K562 (cell line): ENCODE results near the gene EEFSEC. TPM values are rescaled to one million over a fixed set of nuclear protein-coding genes. Genes with fewer than 3 reads are reported as not detected.

Experiments
- ATAC-seq: fragments of 200-7000 bp; cut with Tn5 transposase; 3 replicates; pipeline ENCODE4 v1.9.1; 2020; ENCODE audit warnings: moderate library complexity
- BruUV-seq: library from RNA; stranded (reverse); fragments of 400-500 nt; replicated peaks from 2 replicates; lab custom pipeline; 2021; lab: Mats Ljungman, UMichigan
- CTCF ChIA-PET: fragments of 300-600 bp; formaldehyde crosslinking; extraction: SDS; loops from one replicate; lab custom pipeline; 2021; ENCODE audit warnings: low intra/inter-chr PET ratio; lab: Yijun Ruan, JAX
- POLR2A ChIA-PET: fragments of 300-600, 350-650 bp; sonication (Branson Sonifier 250); formaldehyde crosslinking; extraction: SDS; loops from one replicate; lab custom pipeline; 2021; ENCODE audit warnings: antibody characterized with exemption, inconsistent platforms; lab: Yijun Ruan, JAX
- DNase-seq, 4 experiments: peaks; one replicate each; pipeline versions ENCODE4 v3.0.0 to v3.0.0-alpha.2; 2011 to 2018; ENCODE audit warnings: low spot score in 3 of 4, mixed read lengths in 3 of 4; ENCODE audit errors: extremely low read depth in 1 of 4
- FAIRE-seq: peaks from 2 replicates; lab custom pipeline; 2011; peaks lifted over from hg19 to GRCh38; lab: Jason Lieb, UNC
- H2AFZ ChIP-seq: 2 replicates; pipeline ENCODE4 v1.6.0; 2011; ENCODE audit warnings: low read depth, low read length, control low read depth, inconsistent platforms
- H3K27ac ChIP-seq: fragments of 200-600 bp; 3 replicates; pipeline ENCODE4 v1.8.0; 2011; ENCODE audit warnings: low read depth, mild to moderate bottlenecking, control low read depth, inconsistent platforms, low read length, moderate library complexity, mixed read lengths; ENCODE audit errors: extremely low read depth
- H3K27me3 ChIP-seq, 2 experiments: fragments of 300-600 bp in 1 of 2; 2 replicates in 1 of 2; 3 replicates in 1 of 2; pipeline versions ENCODE4 v1.6.0 to v1.8.0; 2011; ENCODE audit warnings: inconsistent platforms in 2 of 2, low read length in 2 of 2, mild to moderate bottlenecking in 1 of 2, mixed read lengths in 1 of 2, moderate library complexity in 1 of 2; ENCODE audit not compliant: control insufficient read depth in 2 of 2, insufficient read depth in 2 of 2
- H3K36me3 ChIP-seq: fragments of 300-600 bp; 3 replicates; pipeline ENCODE4 v1.8.0; 2011; ENCODE audit warnings: mild to moderate bottlenecking, low read length, inconsistent platforms; ENCODE audit not compliant: control insufficient read depth, insufficient read depth
- H3K4me1 ChIP-seq, 2 experiments: fragments of 200-600 bp in 1 of 2; replicated peaks in 1 of 2; 2 replicates in 1 of 2; 3 replicates in 1 of 2; pipeline versions ENCODE4 v1.5.1 to v1.8.0; 2011; ENCODE audit warnings: inconsistent platforms in 2 of 2, low read length in 2 of 2, mild to moderate bottlenecking in 1 of 2, mixed read lengths in 1 of 2, moderate library complexity in 1 of 2; ENCODE audit not compliant: control insufficient read depth in 2 of 2, insufficient read depth in 2 of 2
- H3K4me2 ChIP-seq: 2 replicates; pipeline ENCODE4 v1.6.1; 2011; ENCODE audit warnings: low read length, control low read depth, inconsistent platforms, mixed read lengths; ENCODE audit not compliant: insufficient read depth
- H3K4me3 ChIP-seq: fragments of 200-600 bp; sonication (generic), shearing (Covaris generic); 2 replicates; pipeline ENCODE4 v1.5.1; 2016; ENCODE audit warnings: control low read depth, inconsistent platforms
- H3K79me2 ChIP-seq: fragments of 200-600 bp; 3 replicates; pipeline ENCODE4 v1.8.0; 2011; ENCODE audit warnings: low read length, inconsistent platforms; ENCODE audit not compliant: control insufficient read depth, insufficient read depth
- H3K9ac ChIP-seq, 2 experiments: 2 replicates each; pipeline versions ENCODE4 v1.6.0 to v1.6.1; 2011; ENCODE audit warnings: low read depth in 2 of 2, low read length in 2 of 2, control low read depth in 1 of 2, inconsistent platforms in 1 of 2, mild to moderate bottlenecking in 1 of 2, mixed read lengths in 1 of 2; ENCODE audit not compliant: insufficient read depth in 1 of 2
- H3K9me1 ChIP-seq: one replicate; pipeline ENCODE4 v1.6.0; 2011; ENCODE audit warnings: inconsistent platforms, mild to moderate bottlenecking, low read length, moderate library complexity; ENCODE audit not compliant: control insufficient read depth, insufficient read depth
- H3K9me3 ChIP-seq: replicated peaks from 2 replicates; pipeline ENCODE4 v1.5.1; 2011; ENCODE audit warnings: low read depth, low read length, inconsistent platforms; ENCODE audit not compliant: control insufficient read depth, insufficient read depth
- H4K20me1 ChIP-seq: replicated peaks from 2 replicates; pipeline ENCODE4 v1.6.1; 2011; ENCODE audit warnings: low read length, inconsistent platforms, mixed read lengths; ENCODE audit not compliant: control insufficient read depth, insufficient read depth
- MLLT1 ChIP-seq, 2 experiments: fragments of 450-650 bp; IDR thresholded peaks; 2 replicates each; pipeline ENCODE4 v1.6.1; 2016
- PBX2 ChIP-seq, 2 experiments: IDR thresholded peaks in 1 of 2; conservative IDR thresholded peaks in 1 of 2; 2 replicates each; pipeline ENCODE4 v1.6.1; 2016; ENCODE audit warnings: low read depth in 2 of 2, mild to moderate bottlenecking in 1 of 2, missing compliant biosample characterization in 1 of 2, missing genetic modification characterization in 1 of 2, moderate library complexity in 1 of 2
- SPI1 ChIP-seq: IDR thresholded peaks from 2 replicates; pipeline ENCODE4 v1.6.1; 2011; ENCODE audit warnings: low read depth, low read length, control low read depth, borderline replicate concordance
- THRAP3 ChIP-seq: fragments of 450-650 bp; IDR thresholded peaks from 2 replicates; pipeline ENCODE4 v1.6.1; 2016; ENCODE audit warnings: mild to moderate bottlenecking, inconsistent platforms, borderline replicate concordance
- UBTF ChIP-seq, 2 experiments: IDR thresholded peaks; 2 replicates each; pipeline ENCODE4 v1.6.1; 2012; ENCODE audit warnings: improper control_type of control experiment in 2 of 2, low read depth in 2 of 2, low read length in 2 of 2, borderline replicate concordance in 1 of 2
- ZNF41 ChIP-seq: fragments of 250-450 bp; sonication (Bioruptor Pico); conservative IDR thresholded peaks from 2 replicates; pipeline ENCODE4 v1.4.0; 2020; ENCODE audit warnings: mild to moderate bottlenecking
- WGBS: fragments of 100-300 bp; shearing (Covaris generic); methylation state at CpG from one replicate; pipeline ENCODE4 v1.1.6; 2016; ENCODE audit warnings: low coverage, mixed read lengths; ENCODE audit not compliant: insufficient coverage; ENCODE audit errors: missing lambda C conversion rate; 5-methylcytosine and 5-hydroxymethylcytosine counted together
- in situ Hi-C: fragments of 300-500 bp; cut with MboI; formaldehyde crosslinking; loops from 4 replicates; pipeline ENCODE4 v1.15.0; 2018; ENCODE audit warnings: inconsistent platforms, mixed read lengths
- intact Hi-C: fragments of 100-400 bp; cut with micrococcal nuclease; formaldehyde crosslinking; loops from 2 replicates; pipeline ENCODE4 v1.14.2; 2022
- polyA plus RNA-seq, 8 experiments: library from polyadenylated mRNA; depleted of rRNA in 4 of 8; stranded (reverse) in 5 of 8; unstranded in 3 of 8; fragments of >200 nt; fragmentation: Nextera tagmentation in 2 of 8; fragmentation: Illumina TruSeq in 1 of 8; extraction: Ambion mirVana in 2 of 8; extraction: Trizol in 1 of 8; gene quantifications; 2 replicates each; pipeline versions ENCODE4 v1.2.1 to v1.2.3, GENCODE V29; 2011 to 2014; ENCODE audit warnings: inconsistent platforms in 1 of 8, missing spikeins in 1 of 8
- total RNA-seq, 7 experiments: library from RNA; depleted of rRNA in 6 of 7; stranded (reverse); fragments of >200 nt in 6 of 7; fragmentation: Illumina TruSeq in 2 of 7; extraction: Trizol in 2 of 7; gene quantifications; 2 replicates each; pipeline versions ENCODE4 v1.2.1 to v1.2.3, GENCODE V29; 2011 to 2021; ENCODE audit warnings: low replicate concordance in 1 of 7

The EEFSEC gene
- total and polyA plus RNA-seq, 9 of the 15 experiments (the other 6 are each of a cell fraction or from before 2014, with no cell fraction given) = 0.35 to 11.8 (median 7.7) TPM

GRCh38 chr3:128309026-128309425 lies 155.7 kb downstream of the EEFSEC start:
- DNase-seq (no peak), FAIRE-seq (no peak), ATAC-seq (no peak)
- no peak overlapping the region for H3K9ac ChIP-seq
- ChIA-PET CTCF (no interaction called here), POLR2A (interaction anchor here (0.6 to 2.4 kb wide), 2 partner anchors 11 to 196 kb away, joined by 3 to 9 read pairs; no protein-coding TSS in a partner anchor)
- no peak overlapping the region for H3K4me2 ChIP-seq
- no peaks in the 10 kb centered on the region for H3K9me3 ChIP-seq
- H3K79me2 ChIP-seq = no peaks in the 10 kb centered on the region
- no peaks in the 10 kb centered on the region for H3K36me3 ChIP-seq
- no peak overlapping the region for H2AFZ ChIP-seq
- no TSS peak for BruUV-seq
- TF ChIP-seq ZNF41 (CRISPR knock-in tag) (no peak), MLLT1 (IDR thresholded peaks at IDR 0.05) (no peak)
- no peaks in the 10 kb centered on the region for H3K9me1 ChIP-seq
- no peak overlapping the region for H3K27ac ChIP-seq
- WGBS = 90% methylated on average over 6 of the region's 8 CpGs
- no peaks in the 10 kb centered on the region; a peak in 1 of 5 replicates for H3K4me1 ChIP-seq
- in situ Hi-C loops = no loop called here
- no peaks in the 10 kb centered on the region for H4K20me1 ChIP-seq
- intact Hi-C loops = no loop called here
- no peaks in the 10 kb centered on the region for H3K27me3 ChIP-seq
- H3K4me3 ChIP-seq = no peak overlapping the region

DNA sequence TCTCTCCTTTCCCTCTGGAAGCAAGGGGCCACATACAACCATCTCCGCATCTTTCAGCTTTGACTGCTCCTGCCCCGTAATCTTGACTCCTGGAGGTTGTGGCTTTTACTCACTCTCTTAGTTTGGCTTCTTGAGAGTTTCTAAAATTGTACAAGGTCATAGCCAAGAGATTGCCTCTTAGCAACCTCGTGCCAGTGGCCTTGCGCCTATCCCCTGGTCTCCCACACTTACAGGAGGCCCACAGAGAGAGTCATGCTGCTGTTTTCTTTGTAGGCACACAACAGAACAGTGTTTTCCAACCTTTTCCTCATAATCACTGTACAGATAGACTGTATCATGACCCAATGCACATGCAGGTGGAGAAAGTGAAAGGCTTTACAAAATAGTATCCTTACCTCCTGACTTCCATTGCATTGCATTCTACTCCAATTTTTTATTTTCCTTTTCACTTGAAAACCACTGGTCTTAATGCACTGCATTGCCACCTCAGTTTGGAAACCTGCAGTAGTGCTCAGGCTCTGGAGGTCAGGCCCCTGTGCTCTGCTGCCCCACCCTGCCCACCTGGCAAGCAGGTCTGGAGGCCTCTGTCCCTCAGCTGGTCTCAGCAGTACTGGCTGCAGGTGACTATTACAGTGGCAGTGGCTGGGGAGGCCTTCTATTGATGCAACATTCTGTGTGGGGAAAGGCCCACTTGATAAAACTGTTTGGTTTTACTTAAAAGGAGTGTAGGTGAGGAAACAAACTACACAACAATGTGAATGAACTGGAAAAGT lies 157.2 kb downstream of the EEFSEC start:
- in situ Hi-C loops = no loop called here
- no peaks in the 10 kb centered on the region for H3K36me3 ChIP-seq
- H3K79me2 ChIP-seq = no peaks in the 10 kb centered on the region
- H3K4me1 ChIP-seq = no peaks in the 10 kb centered on the region; a peak in 1 of 5 replicates
- no TSS peak for BruUV-seq
- H3K4me2 ChIP-seq = no peak overlapping the region
- H3K9ac ChIP-seq = peak overlapping the region in 1 of 2 experiments; percentile 17; a peak in 1 of 4 replicates
- H3K9me1 ChIP-seq = no peaks in the 10 kb centered on the region
- intact Hi-C loops = loop anchor here (5.0 to 10.0 kb wide), 2 partner anchors 83 to 184 kb away; partner anchors contain the start of gene GATA2
- CTCF ChIA-PET = no interaction called here
- 86% methylated on average over 4 of the region's 4 CpGs for WGBS
- FAIRE-seq (no peak), DNase-seq (no peak), ATAC-seq (no peak)
- H2AFZ ChIP-seq = no peak overlapping the region
- POLR2A ChIA-PET = no interaction called here
- H3K4me3 ChIP-seq = no peak overlapping the region
- H4K20me1 ChIP-seq = no peaks in the 10 kb centered on the region
- H3K9me3 ChIP-seq = no peaks in the 10 kb centered on the region
- no peaks in the 10 kb centered on the region for H3K27me3 ChIP-seq
- no peak overlapping the region for H3K27ac ChIP-seq
- no peak for TF ChIP-seq THRAP3
- no peak for TF ChIP-seq PBX2 (CRISPR knock-in tag; IDR thresholded peaks at IDR 0.05; ENCODE audit: low read depth)
- TF ChIP-seq PBX2 (tag; conservative IDR thresholded peaks at IDR 0.05; ENCODE audit: low read depth) = no peak
- no peak for TF ChIP-seq UBTF (IDR thresholded peaks at IDR 0.05; ENCODE audit: borderline replicate concordance in 1 of 2, low read depth in 2 of 2, low read length in 2 of 2)
- no peak for TF ChIP-seq SPI1
